Breast epithelium (tissue), 4 donors: Measurements from ENCODE around the gene TMEM9. TPM values are rescaled to one million over a fixed set of nuclear protein-coding genes. Genes with fewer than 3 reads are reported as not detected.

ENCODE experiments used
- DNase-seq, 2 donors: peaks; one replicate each; pipeline ENCODE4 v3.0.0-alpha.2; 2019; ENCODE audit warnings: low spot score in 2 of 2
- H3K27ac ChIP-seq, 2 donors: fragments of 200-600 bp; sonication (generic) in 1 of 2; one replicate each; pipeline ENCODE4 v1.5.1; 2016 to 2019; ENCODE audit warnings: mild to moderate bottlenecking in 1 of 2
- H3K27me3 ChIP-seq, 2 donors: fragments of 200-600 bp; sonication (generic) in 1 of 2; one replicate each; pipeline versions ENCODE4 v1.5.1 to v1.6.0; 2017 to 2019; ENCODE audit warnings: control low read depth in 1 of 2, mild to moderate bottlenecking in 1 of 2
- H3K36me3 ChIP-seq: fragments of 200-600 bp; one replicate; pipeline ENCODE4 v1.5.1; 2019
- H3K4me1 ChIP-seq, 2 donors: fragments of 200-600 bp; sonication (generic); one replicate each; pipeline ENCODE4 v1.5.1; 2016 to 2019; ENCODE audit warnings: control low read depth in 1 of 2
- H3K4me3 ChIP-seq, 3 donors: fragments of 200-600 bp; sonication (generic); 1 replicate in 2 of 3; 2 replicates in 1 of 3; pipeline ENCODE4 v1.5.1; 2016 to 2019; ENCODE audit warnings: mild to moderate bottlenecking in 3 of 3, moderate library complexity in 2 of 3
- H3K9me3 ChIP-seq, 2 donors: fragments of 200-600 bp; sonication (generic) in 1 of 2; one replicate each; pipeline ENCODE4 v1.5.1; 2016 to 2019; ENCODE audit warnings: control low read depth in 1 of 2
- CTCF ChIP-seq, 3 donors: fragments of 450-650 bp; IDR thresholded peaks; one replicate each; pipeline ENCODE4 v1.5.1; 2016 to 2017; ENCODE audit warnings: antibody characterized with exemption in 3 of 3, mild to moderate bottlenecking in 3 of 3, moderate library complexity in 3 of 3
- POLR2A ChIP-seq: fragments of 450-650 bp; IDR thresholded peaks from one replicate; pipeline ENCODE4 v1.6.1; 2016; ENCODE audit warnings: antibody characterized with exemption, mild to moderate bottlenecking, moderate library complexity
- POLR2AphosphoS5 ChIP-seq, 3 donors: sonication (generic); formaldehyde crosslinking; IDR thresholded peaks; one replicate each; pipeline ENCODE4 v1.6.1; 2017; ENCODE audit warnings: antibody characterized with exemption in 3 of 3
- intact Hi-C: fragments of 100-400 bp; cut with DNase I; formaldehyde crosslinking; loops from one replicate; pipeline ENCODE4 v1.15.1; 2023; ENCODE audit warnings: low total_unique reads
- total RNA-seq, 3 donors: library from RNA; depleted of rRNA; stranded (reverse); fragments of >200 nt; gene quantifications; one replicate each; pipeline ENCODE4 v1.1.0, GENCODE V29; 2016

The TMEM9 gene
- total RNA-seq, 3 donors from 2014 or later: 48.3 to 104 (median 99.8) TPM

DNA sequence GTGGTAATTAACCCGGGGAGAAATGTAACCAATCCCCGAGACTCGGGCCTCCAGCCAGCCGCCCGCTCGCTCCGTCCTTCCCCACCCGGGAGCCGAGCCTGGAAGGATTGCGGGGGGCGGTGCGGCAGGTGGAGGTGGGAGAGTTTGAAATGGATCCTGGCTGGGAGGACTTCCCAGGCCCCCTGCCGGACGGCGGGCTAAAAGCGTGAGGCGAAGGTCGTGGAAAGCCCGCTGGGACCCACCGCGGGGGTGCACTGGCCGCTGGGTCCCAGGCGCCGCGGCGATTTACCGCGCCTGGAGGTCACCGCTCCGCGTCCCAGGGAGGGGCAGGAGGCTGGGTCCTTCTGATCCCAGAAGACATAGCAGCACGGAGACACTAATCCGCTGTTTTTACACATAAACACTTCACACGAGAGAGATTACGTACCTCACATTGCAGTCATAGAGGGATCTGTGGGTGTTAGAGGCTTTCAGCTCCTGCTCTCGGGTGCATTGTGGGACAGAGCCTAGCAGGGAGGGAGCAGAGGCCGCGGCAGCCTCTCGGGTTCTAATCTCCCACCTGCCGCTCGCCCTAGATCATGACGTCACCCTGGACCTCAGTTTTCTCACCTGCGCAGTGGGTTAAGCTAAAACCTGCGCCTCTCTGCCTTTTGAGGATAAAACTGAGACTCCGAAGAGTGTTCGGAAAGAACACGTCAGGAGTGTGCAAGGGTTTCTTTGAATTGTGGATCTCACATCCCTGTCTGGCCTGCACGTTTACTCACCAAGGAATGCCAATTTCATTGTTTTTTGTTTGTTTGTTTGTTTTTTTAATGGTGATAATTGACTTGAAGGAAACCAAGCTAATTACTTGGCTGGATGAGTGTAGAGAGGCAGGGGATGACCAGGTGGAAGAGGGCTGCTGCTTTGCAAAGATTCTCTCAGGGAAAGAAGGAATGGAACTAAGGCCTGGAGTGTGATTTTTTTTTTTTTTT lies 17.1 kb upstream of the TMEM9 start:
- Histone ChIP-seq H3K36me3 (no peaks in the 10 kb centered on the region), H3K9me3 (no peaks in the 10 kb centered on the region), H3K27me3 (no peaks in the 10 kb centered on the region), H3K27ac (peak overlapping the region; percentile 95), H3K4me1 (peaks cover 0 to 2% of the 10 kb centered on the region in 2 donors), H3K4me3 (peak overlapping the region; percentile 55 to 77 (median 71))
- intact Hi-C loops: loop anchor here (2.0 kb wide), 1 partner anchor 37 kb away; no protein-coding TSS in a partner anchor
- no peak for DNase-seq
- peak in 2 of 3 donors; percentile 2 to 29 for TF ChIP-seq POLR2AphosphoS5 (IDR thresholded peaks at IDR 0.05)
- TF ChIP-seq CTCF (IDR thresholded peaks at IDR 0.05): peak in 2 of 3 donors; percentile 48 to 50
- no peak for TF ChIP-seq POLR2A

DNA sequence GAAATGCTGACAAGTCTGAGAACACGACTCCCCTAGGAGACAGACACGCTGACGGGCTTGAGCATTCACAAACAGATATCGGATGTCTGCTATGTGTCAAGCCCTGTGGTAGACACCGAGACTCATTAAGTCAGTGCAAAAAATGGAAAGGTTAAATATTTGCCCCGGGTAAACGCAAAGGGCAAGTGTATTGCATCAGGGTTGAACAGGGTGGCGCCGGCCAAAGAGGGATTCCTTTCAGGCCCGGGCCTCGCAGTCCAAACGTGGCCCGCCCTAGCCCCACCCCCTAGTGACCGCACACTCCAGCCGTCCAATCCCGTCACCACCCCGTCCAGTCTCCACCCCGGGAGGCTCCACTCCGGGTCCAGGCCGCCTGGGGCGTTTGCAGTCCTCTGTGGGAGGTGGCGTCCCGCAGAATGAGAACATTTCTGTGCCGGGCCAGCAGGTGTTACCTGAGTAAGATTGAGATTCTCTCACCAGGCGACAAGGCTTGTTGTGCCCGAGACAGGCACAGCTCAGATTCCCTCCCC lies 16.3 kb upstream of the TMEM9 start:
- peaks cover 0 to 2% of the 10 kb centered on the region in 2 donors for H3K4me1 ChIP-seq
- no peaks in the 10 kb centered on the region for H3K36me3 ChIP-seq
- peak in 1 of 3 donors; percentile 6 for TF ChIP-seq CTCF (IDR thresholded peaks at IDR 0.05)
- no peak for TF ChIP-seq POLR2A
- peak in 2 of 3 donors; percentile 87 for TF ChIP-seq POLR2AphosphoS5 (IDR thresholded peaks at IDR 0.05)
- DNase-seq: peak; percentile 97
- H3K27ac ChIP-seq: peak overlapping the region; percentile 95
- peak overlapping the region; percentile 55 to 77 (median 71) for H3K4me3 ChIP-seq
- no peaks in the 10 kb centered on the region for H3K27me3 ChIP-seq
- intact Hi-C loops: no loop called here
- H3K9me3 ChIP-seq: no peaks in the 10 kb centered on the region

GRCh38 chr1:201169971-201170532 lies 15.8 kb upstream of the TMEM9 start:
- TF ChIP-seq POLR2A (no peak), POLR2AphosphoS5 (IDR thresholded peaks at IDR 0.05) (no peak), CTCF (IDR thresholded peaks at IDR 0.05) (no peak)

GRCh38 chr1:201169203-201169602 lies 14.9 kb upstream of the TMEM9 start:
- Histone ChIP-seq H3K27ac (no peak overlapping the region), H3K4me1 (peaks cover 0 to 2% of the 10 kb centered on the region in 2 donors), H3K9me3 (no peaks in the 10 kb centered on the region), H3K27me3 (no peaks in the 10 kb centered on the region), H3K4me3 (no peak overlapping the region), H3K36me3 (no peaks in the 10 kb centered on the region)
- intact Hi-C loops: loop anchor here (2.0 kb wide), 1 partner anchor 18 kb away; no protein-coding TSS in a partner anchor
- no peak for TF ChIP-seq POLR2AphosphoS5 (IDR thresholded peaks at IDR 0.05)
- no peak for TF ChIP-seq POLR2A
- TF ChIP-seq CTCF (IDR thresholded peaks at IDR 0.05): no peak
- DNase-seq: no peak

More at GRCh38 chr1:201169971-201170532, 15.8 kb upstream of the TMEM9 start:
- peak overlapping the region; percentile 95 for H3K27ac ChIP-seq
- DNase-seq: no peak
- peaks cover 0 to 2% of the 10 kb centered on the region in 2 donors for H3K4me1 ChIP-seq
- H3K4me3 ChIP-seq: peak overlapping the region in 2 of 3 donors; percentile 71 to 77
- H3K36me3 ChIP-seq: no peaks in the 10 kb centered on the region
- H3K9me3 ChIP-seq: no peaks in the 10 kb centered on the region
- H3K27me3 ChIP-seq: no peaks in the 10 kb centered on the region
- intact Hi-C loops: loop anchor here (2.0 kb wide), 1 partner anchor 19 kb away; no protein-coding TSS in a partner anchor
